IMR-90 (cell line): ENCODE results near the gene SLC2A2. TPM values are rescaled to one million over a fixed set of nuclear protein-coding genes. Genes with fewer than 3 reads are reported as not detected.

Source experiments
- ATAC-seq: fragments of 200-7000 bp; cut with Tn5 transposase; 2 replicates; pipeline ENCODE4 v1.9.1; 2020; ENCODE audit warnings: low read depth, mild to moderate bottlenecking, moderate library complexity
- BruUV-seq: library from RNA; stranded (reverse); fragments of 400-500 nt; replicated peaks from 2 replicates; lab custom pipeline; 2021; lab: Mats Ljungman, UMichigan
- CTCF ChIA-PET: fragments of 300-600 bp; formaldehyde crosslinking; extraction: SDS; loops from one replicate; lab custom pipeline; 2021; ENCODE audit warnings: antibody characterized with exemption; lab: Yijun Ruan, JAX
- POLR2A ChIA-PET: fragments of 300-600 bp; sonication (Branson Sonifier 250); formaldehyde crosslinking; loops from one replicate; lab custom pipeline; 2022; ENCODE audit warnings: antibody characterized with exemption; ENCODE audit not compliant: unreplicated experiment; lab: Charles Lee
- DNase-seq: peaks from one replicate; pipeline ENCODE4 v3.0.0; 2013
- H2AFZ ChIP-seq: replicated peaks from 2 replicates; pipeline ENCODE3; 2013; ENCODE audit warnings: low read length, mild to moderate bottlenecking; ENCODE audit not compliant: poor library complexity
- H2AK5ac ChIP-seq: 2 replicates; pipeline ENCODE4 v1.6.1; 2013; ENCODE audit warnings: low read depth, low read length, inconsistent platforms
- H2AK9ac ChIP-seq: replicated peaks from 2 replicates; pipeline ENCODE3; 2013; ENCODE audit warnings: mild to moderate bottlenecking, low read depth, low read length, moderate library complexity; ENCODE audit not compliant: poor library complexity
- H2BK120ac ChIP-seq: 2 replicates; pipeline ENCODE4 v1.6.1; 2013; ENCODE audit warnings: low read depth, low read length, inconsistent platforms
- H2BK15ac ChIP-seq: 3 replicates; pipeline ENCODE4 v1.6.1; 2013; ENCODE audit warnings: low read depth, low read length, inconsistent platforms
- H2BK20ac ChIP-seq: 2 replicates; pipeline ENCODE4 v1.6.1; 2013; ENCODE audit warnings: low read depth, mild to moderate bottlenecking, inconsistent platforms, low read length, moderate library complexity
- H2BK5ac ChIP-seq: 2 replicates; pipeline ENCODE4 v1.6.1; 2013; ENCODE audit warnings: mild to moderate bottlenecking, low read depth, low read length, inconsistent platforms; ENCODE audit not compliant: poor library complexity, severe bottlenecking
- H3K14ac ChIP-seq: replicated peaks from 2 replicates; pipeline ENCODE4 v1.6.1; 2013; ENCODE audit warnings: low read depth, low read length, inconsistent platforms
- H3K18ac ChIP-seq: 2 replicates; pipeline ENCODE4 v1.6.1; 2013; ENCODE audit warnings: low read depth, low read length, control low read depth
- H3K23ac ChIP-seq: 2 replicates; pipeline ENCODE4 v1.6.1; 2013; ENCODE audit warnings: low read depth, low read length, inconsistent platforms
- H3K27ac ChIP-seq: 2 replicates; pipeline ENCODE4 v1.5.1; 2013; ENCODE audit warnings: mild to moderate bottlenecking, control low read depth, low read length; ENCODE audit not compliant: insufficient read depth
- H3K27me3 ChIP-seq: 2 replicates; pipeline ENCODE4 v1.6.1; 2013; ENCODE audit warnings: low read length; ENCODE audit not compliant: control insufficient read depth, insufficient read depth
- H3K36me3 ChIP-seq: 2 replicates; pipeline ENCODE4 v1.6.1; 2013; ENCODE audit warnings: low read length, mixed read lengths; ENCODE audit not compliant: control insufficient read depth, insufficient read depth
- H3K4ac ChIP-seq: 2 replicates; pipeline ENCODE4 v1.6.1; 2013; ENCODE audit warnings: low read depth, low read length, inconsistent platforms
- H3K4me1 ChIP-seq: 2 replicates; pipeline ENCODE4 v1.6.1; 2013; ENCODE audit warnings: low read length, mixed read lengths; ENCODE audit not compliant: control insufficient read depth, insufficient read depth
- H3K4me2 ChIP-seq: 2 replicates; pipeline ENCODE4 v1.6.1; 2013; ENCODE audit warnings: low read depth, mild to moderate bottlenecking, control low read depth, low read length, moderate library complexity
- H3K4me3 ChIP-seq: 2 replicates; pipeline ENCODE4 v1.5.1; 2013; ENCODE audit warnings: low read depth, mild to moderate bottlenecking, control low read depth, low read length, moderate library complexity; ENCODE audit not compliant: insufficient read depth
- H3K56ac ChIP-seq: 2 replicates; pipeline ENCODE4 v1.6.1; 2013; ENCODE audit warnings: low read length, inconsistent platforms; ENCODE audit not compliant: insufficient read depth; ENCODE audit errors: extremely low read depth
- H3K79me1 ChIP-seq, 2 experiments: 2 replicates each; pipeline ENCODE4 v1.6.1; 2013; ENCODE audit warnings: low read length in 2 of 2, inconsistent platforms in 1 of 2, low read depth in 1 of 2
- H3K9ac ChIP-seq: 2 replicates; pipeline ENCODE4 v1.6.1; 2013; ENCODE audit warnings: low read depth, low read length, control low read depth
- H3K9me1 ChIP-seq: 2 replicates; pipeline ENCODE4 v1.6.1; 2013; ENCODE audit warnings: low read length, inconsistent platforms; ENCODE audit not compliant: insufficient read depth
- H3K9me3 ChIP-seq: 2 replicates; pipeline ENCODE4 v1.6.1; 2013; ENCODE audit warnings: low read length; ENCODE audit not compliant: control insufficient read depth, insufficient read depth
- H4K20me1 ChIP-seq: 2 replicates; pipeline ENCODE4 v1.6.1; 2013; ENCODE audit warnings: low read length, inconsistent platforms; ENCODE audit not compliant: insufficient read depth
- H4K5ac ChIP-seq: 2 replicates; pipeline ENCODE4 v1.6.1; 2013; ENCODE audit warnings: mild to moderate bottlenecking, low read depth, low read length, control low read depth
- H4K8ac ChIP-seq, 2 experiments: 2 replicates each; pipeline ENCODE4 v1.6.1; 2013; ENCODE audit warnings: low read depth in 2 of 2, low read length in 2 of 2, control low read depth in 1 of 2, inconsistent platforms in 1 of 2
- H4K91ac ChIP-seq: 2 replicates; pipeline ENCODE4 v1.6.1; 2013; ENCODE audit warnings: low read depth, low read length, inconsistent platforms; ENCODE audit not compliant: insufficient read depth
- BHLHE40 ChIP-seq: fragments of 150-350 bp; IDR thresholded peaks from 2 replicates; pipeline ENCODE4 v1.6.1; 2016; ENCODE audit warnings: mild to moderate bottlenecking, low read depth, low read length
- CHD1 ChIP-seq: IDR thresholded peaks from 2 replicates; pipeline ENCODE4 v1.6.1; 2012; ENCODE audit warnings: low read depth, low read length, improper control_type of control experiment
- FOS ChIP-seq: fragments of 150-350 bp; IDR thresholded peaks from 2 replicates; pipeline ENCODE4 v1.6.1; 2016; ENCODE audit warnings: low read depth, low read length
- MAZ ChIP-seq: IDR thresholded peaks from 2 replicates; pipeline ENCODE4 v1.6.1; 2012; ENCODE audit warnings: low read depth, mild to moderate bottlenecking, low read length, improper control_type of control experiment, moderate library complexity, borderline replicate concordance
- MXI1 ChIP-seq: IDR thresholded peaks from 2 replicates; pipeline ENCODE4 v1.6.1; 2012; ENCODE audit warnings: low read depth, mild to moderate bottlenecking, low read length, moderate library complexity, borderline replicate concordance
- NFE2L2 ChIP-seq: fragments of 150-350 bp; IDR thresholded peaks from 2 replicates; pipeline ENCODE4 v1.6.1; 2016; ENCODE audit warnings: low read depth, mild to moderate bottlenecking, low read length
- POLR2A ChIP-seq: IDR thresholded peaks from 2 replicates; pipeline ENCODE4 v1.6.1; 2012; ENCODE audit warnings: mild to moderate bottlenecking, low read depth, low read length
- RAD21 ChIP-seq: IDR thresholded peaks from 2 replicates; pipeline ENCODE4 v1.6.1; 2012; ENCODE audit warnings: low read length, improper control_type of control experiment
- RCOR1 ChIP-seq: IDR thresholded peaks from 2 replicates; pipeline ENCODE4 v1.6.1; 2012; ENCODE audit warnings: mild to moderate bottlenecking, low read length, improper control_type of control experiment; ENCODE audit not compliant: insufficient replicate concordance
- RFX5 ChIP-seq: IDR thresholded peaks from 2 replicates; pipeline ENCODE4 v1.8.0; 2012; ENCODE audit warnings: low read depth, mild to moderate bottlenecking, low read length, moderate library complexity
- SMC3 ChIP-seq: fragments of 150-350 bp; IDR thresholded peaks from 2 replicates; pipeline ENCODE4 v1.6.1; 2016; ENCODE audit warnings: low read depth, mild to moderate bottlenecking, antibody characterized with exemption, low read length, moderate library complexity
- USF2 ChIP-seq: fragments of 150-350 bp; IDR thresholded peaks from 2 replicates; pipeline ENCODE4 v1.6.1; 2017; ENCODE audit warnings: mild to moderate bottlenecking, antibody characterized with exemption, low read length, low read depth
- WGBS, 2 experiments: methylation state at CpG; one replicate each; pipeline versions ENCODE4 v1.1.5 to v1.1.7; 2013; ENCODE audit warnings: missing lambda C conversion rate in 2 of 2; ENCODE audit not compliant: insufficient read length in 1 of 2; ENCODE audit errors: extremely low coverage in 2 of 2; 5-methylcytosine and 5-hydroxymethylcytosine counted together
- dilution Hi-C: fragments of 300-500 bp; cut with HindIII; formaldehyde crosslinking; loops from one replicate; pipeline ENCODE4 v1.14.3; 2018; ENCODE audit warnings: low sequenced_read_pairs; ENCODE audit not compliant: unreplicated experiment
- in situ Hi-C: fragments of 300-500 bp; cut with MboI; formaldehyde crosslinking; loops from 3 replicates; pipeline ENCODE4 v1.14.3; 2019; ENCODE audit warnings: low sequenced_read_pairs, inconsistent platforms, mixed read lengths
- intact Hi-C: fragments of 100-400 bp; cut with micrococcal nuclease; formaldehyde crosslinking; loops from 2 replicates; pipeline ENCODE4 v1.10.0; 2022
- polyA plus RNA-seq, 3 experiments: library from polyadenylated mRNA; depleted of rRNA; stranded (reverse); fragments of >200 nt; gene quantifications; 2 replicates each; pipeline ENCODE4 v1.2.3, GENCODE V29; 2012; ENCODE audit warnings: low replicate concordance in 1 of 3
- total RNA-seq: library from RNA; depleted of rRNA; stranded (reverse); fragments of >200 nt; gene quantifications from 2 replicates; pipeline ENCODE4 v1.2.3, GENCODE V29; 2012
- TF ChIP-seq, protein P1 (sequence below): fragments of 150-350 bp; IDR thresholded peaks from 2 replicates; pipeline ENCODE4 v1.6.1; 2016; ENCODE audit warnings: low read depth, mild to moderate bottlenecking, low read length, moderate library complexity, borderline replicate concordance
- TF ChIP-seq, protein P2 (sequence below): conservative IDR thresholded peaks from 2 replicates; pipeline ENCODE4 v1.5.1; 2012; ENCODE audit warnings: mild to moderate bottlenecking, low read depth, low read length, improper control_type of control experiment

SLC2A2 gene
- total and polyA plus RNA-seq, 2 of the 4 experiments (the other 2 are of a cell fraction): not detected

GRCh38 chr3:171001957-171002694 lies 24.4 kb downstream of the SLC2A2 start:
- H3K4ac ChIP-seq: no peak overlapping the region
- dilution Hi-C loops (no loop called here), intact Hi-C loops (no loop called here), in situ Hi-C loops (no loop called here)
- H3K9ac ChIP-seq: no peak overlapping the region
- DNase-seq (peak; percentile 66), ATAC-seq (peak; percentile 58)
- no peaks in the 10 kb centered on the region for H3K36me3 ChIP-seq
- H4K91ac ChIP-seq: no peak overlapping the region
- H2AK5ac ChIP-seq: no peak overlapping the region
- no peak overlapping the region for H3K4me3 ChIP-seq
- no peak overlapping the region for H2AFZ ChIP-seq
- H3K9me1 ChIP-seq: peaks cover 9% of the 10 kb centered on the region
- H3K27me3 ChIP-seq: no peaks in the 10 kb centered on the region
- H2AK9ac ChIP-seq: no peak overlapping the region
- H2BK5ac ChIP-seq: peak overlapping the region; percentile 5
- ChIA-PET CTCF (interaction anchor here (1.0 to 1.1 kb wide), 2 partner anchors 27 to 40 kb away, joined by 3 read pairs; no protein-coding TSS in a partner anchor), POLR2A (no interaction called here)
- H2BK20ac ChIP-seq: no peak overlapping the region; the same call in 1 of the 2 replicates
- BruUV-seq: no TSS peak
- 63% methylated on average over 3 of the region's 5 CpGs; no CpG with 5 or more reads in 1 of the 2 experiments for WGBS, 2 experiments
- H2BK120ac ChIP-seq: 0 out of 2 replicates have a peak overlapping the region, but pooled peaks have one; percentile 16
- no peaks in the 10 kb centered on the region for H3K9me3 ChIP-seq
- H3K56ac ChIP-seq: no peak overlapping the region
- no peaks in the 10 kb centered on the region for H3K79me1 ChIP-seq
- H3K27ac ChIP-seq: no peak overlapping the region
- no peaks in the 10 kb centered on the region for H4K20me1 ChIP-seq
- no peak overlapping the region for H3K23ac ChIP-seq
- 0 out of 2 replicates have a peak overlapping the region, but pooled peaks have one; percentile 40 for H3K14ac ChIP-seq
- H4K8ac ChIP-seq: no peak overlapping the region
- peaks cover 13% of the 10 kb centered on the region for H3K4me1 ChIP-seq
- no peak overlapping the region for H4K5ac ChIP-seq
- peak overlapping the region; percentile 6; the same call in 1 of the 2 replicates for H3K4me2 ChIP-seq
- 0 out of 3 replicates have a peak overlapping the region, but pooled peaks have one; percentile 62 for H2BK15ac ChIP-seq
- peak overlapping the region; percentile 42; the same call in 1 of the 2 replicates for H3K18ac ChIP-seq
- TF ChIP-seq, protein P1, sequence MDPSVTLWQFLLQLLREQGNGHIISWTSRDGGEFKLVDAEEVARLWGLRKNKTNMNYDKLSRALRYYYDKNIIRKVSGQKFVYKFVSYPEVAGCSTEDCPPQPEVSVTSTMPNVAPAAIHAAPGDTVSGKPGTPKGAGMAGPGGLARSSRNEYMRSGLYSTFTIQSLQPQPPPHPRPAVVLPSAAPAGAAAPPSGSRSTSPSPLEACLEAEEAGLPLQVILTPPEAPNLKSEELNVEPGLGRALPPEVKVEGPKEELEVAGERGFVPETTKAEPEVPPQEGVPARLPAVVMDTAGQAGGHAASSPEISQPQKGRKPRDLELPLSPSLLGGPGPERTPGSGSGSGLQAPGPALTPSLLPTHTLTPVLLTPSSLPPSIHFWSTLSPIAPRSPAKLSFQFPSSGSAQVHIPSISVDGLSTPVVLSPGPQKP: no peak
- no peak for TF ChIP-seq USF2
- TF ChIP-seq RAD21: no peak
- no peak for TF ChIP-seq POLR2A
- no peak for TF ChIP-seq MXI1
- TF ChIP-seq NFE2L2: no peak
- TF ChIP-seq BHLHE40: no peak
- no peak for TF ChIP-seq RCOR1
- no peak for TF ChIP-seq SMC3
- TF ChIP-seq FOS: no peak
- TF ChIP-seq RFX5: no peak
- TF ChIP-seq CHD1: no peak
- TF ChIP-seq, protein P2, sequence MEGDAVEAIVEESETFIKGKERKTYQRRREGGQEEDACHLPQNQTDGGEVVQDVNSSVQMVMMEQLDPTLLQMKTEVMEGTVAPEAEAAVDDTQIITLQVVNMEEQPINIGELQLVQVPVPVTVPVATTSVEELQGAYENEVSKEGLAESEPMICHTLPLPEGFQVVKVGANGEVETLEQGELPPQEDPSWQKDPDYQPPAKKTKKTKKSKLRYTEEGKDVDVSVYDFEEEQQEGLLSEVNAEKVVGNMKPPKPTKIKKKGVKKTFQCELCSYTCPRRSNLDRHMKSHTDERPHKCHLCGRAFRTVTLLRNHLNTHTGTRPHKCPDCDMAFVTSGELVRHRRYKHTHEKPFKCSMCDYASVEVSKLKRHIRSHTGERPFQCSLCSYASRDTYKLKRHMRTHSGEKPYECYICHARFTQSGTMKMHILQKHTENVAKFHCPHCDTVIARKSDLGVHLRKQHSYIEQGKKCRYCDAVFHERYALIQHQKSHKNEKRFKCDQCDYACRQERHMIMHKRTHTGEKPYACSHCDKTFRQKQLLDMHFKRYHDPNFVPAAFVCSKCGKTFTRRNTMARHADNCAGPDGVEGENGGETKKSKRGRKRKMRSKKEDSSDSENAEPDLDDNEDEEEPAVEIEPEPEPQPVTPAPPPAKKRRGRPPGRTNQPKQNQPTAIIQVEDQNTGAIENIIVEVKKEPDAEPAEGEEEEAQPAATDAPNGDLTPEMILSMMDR: no peak
- no peak for TF ChIP-seq MAZ
